Mucosa of gallbladder (tissue), 1 donor: ENCODE results near the gene OR1D2. TPM values are rescaled to one million over a fixed set of nuclear protein-coding genes. Genes with fewer than 3 reads are reported as not detected.
"Not testable (repeated sequence)": the region's sequence is repeated elsewhere in the genome, so short reads cannot be mapped to it uniquely, and the experiment has no call there.

Experiments used
- DNase-seq: peaks from one replicate; pipeline ENCODE4 v3.0.0-alpha.2; 2020; ENCODE audit warnings: low spot score
- total RNA-seq: library from RNA; stranded (reverse); gene quantifications from one replicate; pipeline ENCODE4 v1.2.1, GENCODE V29; 2021
- donor health status: DM: no; HTN: no; CAD: no.

The OR1D2 gene
- total RNA-seq, result not detected

- DNase-seq, result no peak
Observed at GRCh38 chr17:3104322-3104721, at the start of gene OR1D2. TSS of gene OR1D2 (minus strand) at chr17:3104422. CDS start at chr17:3092996, 11,426 bp downstream.

GRCh38 chr17:3137494-3137893, 33.3 kb upstream of the OR1D2 start:
- DNase-seq, result not testable (repeated sequence)

GRCh38 chr17:3127451-3127850, 23.2 kb upstream of the OR1D2 start, which contains the start of gene OR1G1:
TSS of gene OR1G1 (minus strand) at chr17:3127551. CDS start at chr17:3127551, 0 bp downstream.
- no peak for DNase-seq

- not testable (repeated sequence) for DNase-seq
Observed at GRCh38 chr17:3073850-3074249, 30.4 kb downstream of the OR1D2 start.

- DNase-seq, result not testable (repeated sequence)
Observed at GRCh38 chr17:3065192-3065591, 39.0 kb downstream of the OR1D2 start.

- DNase-seq, result not testable (repeated sequence)
Observed at GRCh38 chr17:3063507-3063906, 40.7 kb downstream of the OR1D2 start, which contains the start of gene OR1D5. TSS of gene OR1D5 (minus strand) at chr17:3063607. CDS start at chr17:3063607, 0 bp downstream.

GRCh38 chr17:3062824-3063377, 41.3 kb downstream of the OR1D2 start:
- not testable (repeated sequence) for DNase-seq

GRCh38 chr17:3054868-3055267, 49.4 kb downstream of the OR1D2 start:
- not testable (repeated sequence) for DNase-seq

- no peak for DNase-seq
Observed at GRCh38 chr17:3049705-3050295, 54.4 kb downstream of the OR1D2 start.

- peak; percentile 98 for DNase-seq
Observed at GRCh38 chr17:3048727-3049471, 55.3 kb downstream of the OR1D2 start.

- no peak for DNase-seq
Observed at GRCh38 chr17:3046753-3047152, 57.5 kb downstream of the OR1D2 start.

- DNase-seq, result no peak
Observed at GRCh38 chr17:3043737-3044365, 60.4 kb downstream of the OR1D2 start.

- no peak for DNase-seq
Observed at GRCh38 chr17:3040882-3041281, 63.3 kb downstream of the OR1D2 start.

- no peak for DNase-seq
Observed at GRCh38 chr17:3039736-3040135, 64.5 kb downstream of the OR1D2 start.

- DNase-seq, result no peak
Observed at GRCh38 chr17:3038941-3039340, 65.3 kb downstream of the OR1D2 start.

Other genes with a start within 250 kb of the OR1D2 start
- not detected for gene OR1D5, start 40.8 kb downstream of the OR1D2 start, total RNA-seq
- not detected for gene OR1G1, start 23.1 kb upstream of the OR1D2 start, total RNA-seq
- not detected for gene OR1A2, start 93.1 kb upstream of the OR1D2 start, total RNA-seq
- gene OR1A1, start 103.2 kb upstream of the OR1D2 start, total RNA-seq, result not detected
- 0.81 TPM for gene OR3A1, start 193.9 kb upstream of the OR1D2 start, total RNA-seq